NCI-H2196 treated with DMSO at 0.1 percent for 48 hours (cell line): ENCODE data around the gene GRID1.

Experiments used
- DNase-seq: peaks from one replicate; lab custom pipeline; 2025; ENCODE audit not compliant: unreplicated experiment; lab: John Stamatoyannopoulos, UW

The GRID1 gene

DNA sequence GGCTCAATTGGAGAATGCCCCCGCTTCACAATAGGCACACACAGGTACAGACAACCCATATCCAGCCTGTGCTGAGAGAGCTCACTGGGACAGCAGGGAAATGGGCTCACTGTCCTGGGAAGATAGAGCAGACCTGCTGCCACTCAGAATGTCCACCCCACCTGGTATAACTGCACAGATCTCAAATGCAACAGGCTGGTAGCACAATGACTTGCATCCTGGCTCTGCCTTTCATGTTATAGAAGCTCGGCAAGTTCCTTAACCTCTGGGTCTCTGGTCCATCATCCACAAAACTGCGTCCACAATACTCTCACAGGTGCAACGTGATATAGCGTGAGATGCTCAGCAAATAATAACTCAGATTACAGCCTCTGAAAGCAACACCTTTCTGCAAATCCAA lies 295.4 kb downstream of the GRID1 start:
- DNase-seq = no peak

DNA sequence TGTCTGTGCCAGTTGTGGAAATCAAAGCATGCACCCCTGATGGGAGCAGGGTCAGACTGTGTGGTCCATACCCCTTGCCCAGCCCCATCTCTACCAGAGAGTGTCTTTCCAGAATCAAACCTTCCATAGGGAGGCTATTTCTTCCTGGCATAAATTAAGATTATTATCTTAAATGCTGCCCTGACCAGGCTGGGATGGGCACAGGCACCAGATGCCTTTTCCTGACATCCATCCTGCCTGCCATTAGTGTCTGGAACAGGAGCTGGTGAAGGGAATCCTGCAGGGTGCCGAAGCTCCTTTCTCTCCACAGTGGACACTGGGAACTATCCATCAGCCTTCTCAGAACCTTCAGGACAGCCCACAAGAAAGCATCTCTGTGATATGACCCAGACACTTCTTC lies 296.3 kb downstream of the GRID1 start:
- no peak for DNase-seq

DNA sequence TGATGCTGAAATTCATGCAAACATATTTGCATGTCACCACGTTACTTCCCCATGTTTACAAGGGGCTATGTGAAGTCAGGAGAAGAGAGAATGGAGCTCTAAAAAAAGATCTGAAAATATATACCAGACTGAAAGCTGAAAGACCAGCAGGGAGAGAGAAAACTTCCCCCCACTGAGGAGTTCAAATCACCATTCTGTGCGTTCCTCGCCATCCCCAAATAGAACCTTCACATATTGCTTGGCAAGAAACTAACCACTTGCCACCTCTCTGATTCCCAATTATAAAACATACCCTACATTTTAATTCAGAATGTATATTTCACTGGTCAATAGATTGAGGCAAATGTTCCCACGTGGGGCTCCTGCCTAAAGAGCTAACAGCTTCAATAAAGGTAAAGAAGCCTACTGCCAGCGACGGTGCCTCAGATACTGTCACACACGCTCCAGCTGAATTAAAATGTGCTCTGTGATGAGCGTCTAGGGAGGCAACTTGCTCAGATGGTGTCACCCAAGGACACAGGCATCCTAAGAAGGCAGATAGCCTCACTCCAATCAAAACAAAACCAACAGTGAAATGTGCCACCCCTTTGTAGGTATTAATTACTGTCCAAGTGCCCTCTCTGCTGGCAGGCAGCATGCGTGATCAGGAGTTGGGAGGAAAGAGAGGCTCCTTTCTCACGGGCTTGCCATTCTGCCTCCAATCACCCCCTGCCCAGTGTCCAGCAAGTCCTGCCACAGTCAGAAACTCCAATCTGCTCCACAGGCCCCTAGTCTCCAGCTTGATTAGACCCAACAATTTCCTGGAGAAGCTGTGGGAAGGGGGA lies 298.2 kb downstream of the GRID1 start:
- no peak for DNase-seq

DNA sequence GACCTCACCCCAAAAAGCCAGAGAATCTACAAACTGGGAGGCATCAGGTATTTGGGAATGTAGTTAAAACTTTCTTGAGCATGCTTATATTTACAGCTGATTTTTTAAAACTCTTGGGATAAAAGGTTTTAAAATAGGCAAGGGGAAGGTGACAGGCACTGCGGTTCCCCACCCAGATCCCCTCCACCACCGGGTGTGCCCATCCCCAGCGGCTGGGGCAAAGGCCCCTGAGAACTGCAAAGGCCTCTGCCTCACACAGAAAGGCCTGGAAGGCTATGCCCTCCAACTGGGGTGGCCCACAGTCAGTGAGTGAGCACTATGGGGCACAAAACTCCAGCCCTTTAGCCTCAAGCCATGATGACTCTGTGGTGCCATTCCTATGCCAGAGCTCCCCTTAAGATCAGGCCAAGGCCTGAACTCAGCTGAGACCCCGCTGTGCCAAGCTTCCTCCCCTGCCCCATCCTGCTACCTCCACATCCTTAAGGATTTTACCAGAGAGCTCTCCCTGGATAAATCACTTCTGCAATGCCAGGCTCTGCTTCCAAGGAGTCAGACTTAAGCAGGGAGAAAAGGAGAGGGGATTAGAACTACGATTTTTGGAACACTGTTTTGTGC lies 299.1 kb downstream of the GRID1 start:
- no peak for DNase-seq

DNA sequence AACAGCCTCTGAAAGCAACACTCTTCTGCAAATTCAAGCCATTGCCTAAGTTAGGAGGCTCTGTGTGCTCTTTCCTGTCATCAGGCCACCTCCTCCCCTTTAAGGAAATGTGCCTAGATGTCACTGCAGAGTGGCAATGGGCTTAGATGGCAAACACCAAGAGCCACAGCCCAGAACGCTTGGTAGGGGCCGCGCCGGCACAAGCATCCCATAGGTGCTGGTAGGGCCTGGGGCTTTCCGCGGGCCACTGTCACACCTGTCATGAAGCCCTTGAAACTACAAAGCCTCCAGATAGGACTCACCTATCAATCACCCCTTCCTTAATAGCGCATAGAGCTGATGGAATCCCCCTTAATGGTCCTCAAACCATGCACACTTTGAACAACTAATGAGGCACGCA lies 299.9 kb downstream of the GRID1 start:
- no peak for DNase-seq

DNA sequence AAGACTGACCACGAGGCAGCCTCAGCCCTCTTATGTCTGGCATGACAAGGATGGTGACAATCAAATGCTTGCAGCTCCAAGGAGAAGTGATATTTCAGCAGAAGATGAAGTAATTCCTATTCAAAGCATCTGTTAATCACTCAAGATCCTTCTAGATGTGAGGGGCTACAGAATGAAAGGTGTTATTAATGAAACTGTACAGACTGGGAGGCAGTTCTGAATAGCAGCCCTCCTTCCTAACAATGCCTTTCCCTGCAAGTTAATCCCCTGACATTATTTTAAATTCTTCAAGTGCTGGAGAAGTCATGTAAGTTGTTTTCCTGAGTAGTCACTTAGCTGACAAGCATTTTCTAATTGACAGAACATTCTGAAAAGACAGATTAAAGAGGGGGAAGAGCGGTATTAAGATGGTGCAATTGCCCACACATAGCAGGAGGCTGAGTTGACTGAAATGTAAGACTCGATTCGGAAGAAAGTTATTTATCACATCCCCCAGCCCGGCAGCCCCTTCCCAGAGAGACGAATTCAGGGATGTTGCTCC lies 300.8 kb downstream of the GRID1 start:
- DNase-seq = no peak

DNA sequence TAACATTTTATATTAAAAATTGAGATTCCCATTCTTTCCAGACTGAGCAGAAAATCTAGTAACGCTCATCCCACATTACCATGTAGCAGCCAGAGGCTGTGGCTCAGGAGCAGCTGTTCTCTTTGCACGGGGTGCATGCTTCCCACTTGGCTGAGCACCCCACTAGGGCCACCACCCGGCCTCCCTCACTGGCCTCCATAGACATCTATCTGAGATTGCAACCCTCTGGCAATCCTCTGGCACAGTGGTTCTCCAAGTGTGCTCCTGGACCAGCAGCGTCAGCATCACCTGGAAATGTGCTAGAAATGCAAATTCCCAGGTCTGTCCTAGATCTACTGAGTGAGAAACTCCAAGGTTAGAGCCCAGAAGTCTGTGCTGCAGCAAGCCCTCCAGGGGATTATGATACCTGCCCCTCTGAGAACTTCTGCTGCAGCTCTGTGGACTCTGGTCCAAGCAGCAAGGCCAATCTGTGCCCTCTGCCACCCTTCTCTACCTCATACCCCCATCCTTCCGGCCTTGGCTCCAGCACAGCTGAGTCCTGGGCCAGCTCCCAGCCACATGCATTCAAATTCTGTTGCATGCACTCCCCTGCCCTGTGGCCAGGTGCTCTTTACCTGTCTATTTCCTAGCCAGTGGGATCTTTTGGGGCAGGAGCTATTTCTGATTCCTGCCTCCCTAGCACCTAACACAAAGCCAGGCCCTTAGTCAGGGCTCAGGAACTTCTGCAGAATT lies 301.5 kb downstream of the GRID1 start:
- DNase-seq = no peak

DNA sequence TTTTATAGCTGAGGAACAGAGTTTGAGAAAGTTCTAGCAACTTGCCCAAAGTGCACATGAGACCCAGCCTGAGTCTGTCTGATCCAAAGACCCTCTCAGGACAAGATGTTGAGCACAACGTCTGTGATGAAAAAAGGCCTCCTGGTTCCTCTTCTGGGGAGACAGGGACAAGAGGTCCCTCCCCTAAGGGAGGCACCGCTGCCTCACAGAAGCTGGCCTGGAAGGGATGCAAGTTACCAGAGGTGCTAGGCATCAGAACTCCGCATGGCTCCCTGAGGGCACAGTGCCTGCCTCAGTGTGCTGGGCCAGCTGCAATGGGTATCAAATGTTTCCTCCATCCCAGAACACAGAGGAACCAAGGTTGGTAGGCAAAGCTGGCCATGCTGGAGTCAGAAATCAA lies 302.4 kb downstream of the GRID1 start:
- DNase-seq = no peak

DNA sequence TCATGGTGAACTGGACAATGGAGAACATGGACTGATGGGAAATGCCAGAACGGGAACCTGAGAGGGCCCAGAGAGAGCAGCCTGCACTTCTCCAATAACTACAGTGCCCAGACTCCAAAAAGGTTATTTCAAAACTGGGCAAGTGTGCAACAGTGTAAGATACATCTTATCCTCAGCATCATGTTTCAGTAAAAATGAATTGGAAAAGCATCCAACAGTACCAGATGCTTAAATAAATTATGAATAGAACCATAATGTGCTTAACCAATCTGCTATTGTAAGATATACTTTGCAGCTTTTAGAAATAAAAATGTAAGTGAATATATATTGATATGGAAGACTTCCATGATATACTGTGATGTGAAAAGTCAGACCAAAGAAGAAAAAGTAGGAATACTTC lies 303.3 kb downstream of the GRID1 start:
- no peak for DNase-seq

DNA sequence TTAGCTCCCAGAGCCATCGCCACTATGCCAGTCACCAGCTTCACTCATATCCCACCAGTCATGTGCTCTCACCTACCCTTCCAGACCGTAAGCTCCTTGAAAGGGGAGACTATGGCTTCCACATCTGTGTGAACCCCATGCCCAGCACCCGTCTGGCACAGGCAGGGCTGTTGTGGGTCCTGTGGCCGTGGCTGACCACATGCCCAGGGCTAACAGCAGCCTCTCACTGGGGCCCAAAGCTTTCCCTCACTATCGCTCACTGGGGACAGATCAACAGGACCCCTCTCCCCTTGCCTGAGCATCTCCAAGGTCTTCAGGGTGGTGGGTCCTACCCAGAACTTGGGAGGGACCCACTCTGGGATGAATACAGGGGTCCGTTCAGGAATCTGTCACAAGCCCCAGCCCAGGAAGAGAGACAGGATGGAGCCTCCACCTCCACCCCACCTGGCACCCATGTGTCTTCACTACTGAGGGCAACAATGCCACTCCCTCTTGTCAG lies 303.9 kb downstream of the GRID1 start:
- no peak for DNase-seq

DNA sequence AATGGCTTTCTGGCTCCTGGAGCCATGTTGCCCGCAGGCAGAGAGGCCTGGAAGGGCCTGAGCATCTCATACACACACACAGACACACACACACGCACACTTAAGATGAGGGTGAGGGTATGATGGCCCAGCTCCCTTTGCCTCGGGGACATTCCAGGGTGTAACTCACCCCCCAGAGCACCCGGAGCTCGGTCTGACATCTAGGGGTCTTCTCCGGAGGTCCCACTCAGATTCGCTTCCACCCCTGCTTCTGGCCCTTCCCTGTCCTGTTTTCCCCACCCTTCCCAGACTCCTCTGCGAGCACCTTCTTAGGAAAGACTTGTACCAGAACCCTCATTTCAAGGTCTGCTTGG lies 304.4 kb downstream of the GRID1 start:
- DNase-seq = no peak

DNA sequence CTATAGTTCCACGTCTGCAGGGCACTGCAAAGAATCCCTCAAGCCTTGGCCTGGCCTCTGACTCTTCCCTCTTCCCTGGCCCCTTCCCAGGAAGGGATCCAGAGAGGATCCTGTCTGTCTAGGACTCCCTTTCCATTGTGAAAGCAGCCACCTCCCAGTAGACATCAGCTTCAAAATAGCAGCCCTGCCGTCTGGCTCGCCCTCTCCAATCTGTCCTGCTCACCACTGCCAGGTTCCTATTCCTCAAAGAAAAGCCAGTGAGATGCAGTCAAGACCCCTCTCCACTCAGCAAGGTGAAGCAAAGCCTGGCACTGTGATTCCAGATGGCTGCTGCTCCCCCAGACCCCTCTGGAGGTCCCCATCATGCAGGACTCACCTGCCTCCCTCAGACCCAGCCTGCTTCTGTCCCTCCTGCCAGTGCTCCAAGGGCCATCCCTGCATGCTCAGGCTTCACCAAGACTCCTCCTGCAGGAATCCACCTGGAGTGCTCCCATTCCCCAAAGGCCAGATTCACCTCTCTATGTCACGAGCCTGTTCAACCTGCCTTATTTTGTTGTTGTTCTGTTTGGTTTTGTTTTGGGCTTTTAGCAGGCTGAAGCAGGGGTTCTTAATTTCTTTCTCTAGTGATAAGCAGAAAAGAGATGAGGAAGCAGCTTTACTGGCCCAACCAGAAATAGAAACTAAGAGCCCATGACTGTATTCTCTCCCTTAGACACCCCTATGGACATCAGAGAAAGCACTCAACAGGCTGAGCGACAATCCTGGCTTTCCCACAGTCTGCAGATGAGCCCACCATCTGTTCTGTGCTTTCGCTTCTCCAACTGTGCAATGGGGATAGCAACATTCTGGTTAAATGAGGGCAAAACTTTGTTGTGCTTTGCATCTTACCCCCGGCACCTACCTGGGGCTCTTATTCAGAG lies 305.1 kb downstream of the GRID1 start:
- DNase-seq = no peak

DNA sequence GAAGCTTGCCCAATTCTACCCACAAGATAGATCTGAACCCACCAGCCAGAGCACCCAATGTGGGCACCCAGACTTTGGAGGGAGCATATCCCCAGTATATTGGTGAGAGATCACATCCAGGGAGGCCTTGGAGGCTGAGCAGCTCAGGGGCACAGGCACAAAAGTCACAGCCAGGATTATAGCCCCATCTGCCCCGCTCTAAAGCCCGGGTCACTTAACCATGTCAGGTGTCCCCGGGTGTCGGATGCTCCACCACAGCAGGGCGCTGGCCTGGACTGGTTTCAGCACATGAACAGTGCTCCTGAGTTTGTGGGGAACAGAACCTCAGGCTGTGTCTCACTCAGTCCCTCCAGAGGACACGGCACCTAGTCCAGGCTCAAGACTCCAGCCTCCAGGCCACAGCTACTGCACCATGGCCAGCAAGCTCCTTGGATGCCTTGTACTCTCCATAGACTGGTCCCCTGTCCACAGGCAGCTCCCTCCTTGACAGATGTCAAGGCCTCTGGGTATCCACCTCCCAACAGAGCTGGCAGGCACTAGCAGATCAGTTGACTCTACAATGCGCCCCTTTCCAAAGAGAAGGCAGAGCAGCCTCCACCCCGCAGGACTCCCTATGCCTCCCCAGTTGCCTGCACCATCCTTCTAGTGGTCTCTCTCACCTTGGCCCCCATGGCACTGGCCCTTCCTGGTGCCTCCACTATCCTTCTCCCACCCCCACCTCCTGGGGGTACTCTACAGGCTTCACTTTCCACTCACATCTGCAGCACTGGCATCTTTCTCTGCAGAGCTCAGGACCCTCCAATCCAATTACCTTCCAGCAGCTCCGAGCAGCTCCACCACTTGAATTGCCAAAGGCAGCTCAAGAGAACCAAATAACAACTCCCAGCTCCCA lies 306.0 kb downstream of the GRID1 start:
- DNase-seq = no peak

DNA sequence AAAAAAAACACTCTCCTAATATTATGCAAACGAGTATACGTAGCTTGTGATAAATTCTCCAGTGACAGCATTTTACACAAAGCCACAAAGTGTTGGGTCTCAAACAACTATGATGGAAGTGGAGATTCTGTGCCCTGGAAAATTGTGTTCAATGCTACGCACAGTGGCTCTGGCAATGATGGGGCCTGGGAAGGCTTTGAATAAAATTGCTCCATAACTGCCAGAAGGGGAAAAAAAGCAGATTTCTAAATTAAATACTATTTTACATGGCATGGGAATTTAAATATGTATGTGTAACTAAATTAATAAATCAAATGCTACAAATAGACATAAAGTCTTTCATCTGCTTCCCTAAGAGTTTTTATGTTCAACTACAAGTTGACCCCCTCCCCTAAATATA lies 306.7 kb downstream of the GRID1 start:
- no peak for DNase-seq

DNA sequence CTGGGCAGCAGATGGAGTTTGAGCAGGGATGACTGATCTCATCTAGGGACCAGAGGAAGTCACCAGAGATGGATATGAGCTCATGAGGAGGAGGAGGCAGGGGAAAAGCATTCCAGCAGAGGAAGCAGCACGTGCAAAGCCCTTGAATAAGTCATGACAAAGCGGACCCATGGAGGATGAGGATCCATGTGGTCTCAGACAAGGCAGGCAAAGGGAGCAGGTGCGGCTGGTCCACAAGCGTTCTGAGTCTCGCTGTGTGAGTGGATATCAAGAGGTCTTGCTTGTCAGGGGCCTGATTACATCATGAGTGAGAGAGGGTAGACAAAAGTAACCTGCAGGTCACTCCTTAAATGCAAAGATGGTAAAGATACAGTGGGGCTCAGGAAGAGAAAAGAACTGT lies 307.6 kb downstream of the GRID1 start:
- no peak for DNase-seq

DNA sequence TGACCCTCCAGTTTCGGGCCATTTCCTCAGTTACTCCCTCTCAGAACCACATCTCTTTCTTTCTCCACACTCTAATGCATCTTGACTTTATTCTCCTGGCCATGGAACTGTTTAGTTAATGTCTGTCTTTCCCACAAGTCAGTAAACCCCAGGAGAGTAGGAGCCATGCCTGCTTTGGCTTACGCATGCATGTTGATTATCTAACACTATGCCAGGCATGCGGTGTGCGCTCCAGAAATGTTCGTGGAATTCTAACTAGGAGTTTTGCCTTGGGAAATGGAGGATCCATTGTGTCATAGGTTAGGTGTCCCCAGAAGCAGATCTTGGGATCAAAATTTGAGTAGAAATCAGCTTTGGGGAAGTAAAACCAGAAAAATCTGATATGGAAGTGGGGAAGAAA lies 308.9 kb downstream of the GRID1 start:
- no peak for DNase-seq

DNA sequence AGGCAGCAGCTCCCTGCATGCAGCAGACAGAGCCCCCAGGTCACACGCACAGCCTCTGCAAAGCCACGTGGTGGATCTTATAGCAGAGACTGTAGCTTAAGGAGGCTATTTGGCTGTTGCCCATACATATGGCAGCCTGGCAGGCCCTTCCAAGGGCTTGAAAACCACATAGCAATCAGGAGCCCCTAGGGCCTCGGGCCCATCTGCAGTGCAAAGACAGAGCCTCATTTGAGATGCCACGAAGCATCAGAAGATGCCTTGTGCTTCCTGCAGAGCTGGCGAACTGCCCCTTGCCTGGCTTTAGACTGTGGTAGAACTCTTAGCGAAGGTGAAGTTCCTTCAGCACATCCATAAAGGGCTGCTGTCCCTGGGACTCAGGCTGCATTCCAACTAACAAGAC lies 309.9 kb downstream of the GRID1 start:
- DNase-seq = no peak

DNA sequence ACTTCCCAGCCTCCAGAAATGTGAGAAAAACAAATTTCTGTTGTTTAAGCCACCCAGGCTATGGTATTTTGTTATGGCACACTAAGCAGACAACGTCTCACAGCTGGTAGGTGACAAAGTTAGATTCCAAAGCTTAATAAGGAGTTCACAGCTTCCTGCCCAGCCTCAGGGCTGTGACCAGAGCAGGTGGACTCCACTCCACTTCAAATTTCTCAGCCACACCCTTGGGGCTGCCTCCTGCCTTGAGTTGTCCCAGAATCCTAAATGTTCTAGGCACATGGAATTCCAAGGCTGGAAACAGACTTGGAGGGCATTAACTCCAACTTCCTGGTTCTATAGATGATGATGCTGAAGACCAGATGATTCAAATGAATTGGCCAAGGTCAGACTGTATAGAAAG lies 310.7 kb downstream of the GRID1 start:
- no peak for DNase-seq

DNA sequence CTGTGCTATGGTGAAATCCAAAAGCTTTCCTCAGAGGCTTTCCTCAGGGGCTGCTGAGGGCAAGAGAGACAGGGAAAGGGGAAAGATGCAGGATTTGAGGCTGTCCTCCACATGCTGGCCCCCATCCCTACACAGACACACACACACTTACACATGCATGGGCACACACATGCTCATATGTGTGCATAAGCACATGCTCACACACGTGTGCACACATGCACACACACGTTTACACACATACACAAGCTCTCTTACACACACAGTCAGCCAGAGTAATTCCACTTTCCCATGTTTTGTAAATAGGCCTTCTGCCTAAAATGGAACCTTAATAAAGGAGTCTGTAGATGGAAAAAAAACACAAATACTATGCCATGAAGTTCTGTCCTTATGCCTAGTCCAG lies 312.9 kb downstream of the GRID1 start:
- no peak for DNase-seq

DNA sequence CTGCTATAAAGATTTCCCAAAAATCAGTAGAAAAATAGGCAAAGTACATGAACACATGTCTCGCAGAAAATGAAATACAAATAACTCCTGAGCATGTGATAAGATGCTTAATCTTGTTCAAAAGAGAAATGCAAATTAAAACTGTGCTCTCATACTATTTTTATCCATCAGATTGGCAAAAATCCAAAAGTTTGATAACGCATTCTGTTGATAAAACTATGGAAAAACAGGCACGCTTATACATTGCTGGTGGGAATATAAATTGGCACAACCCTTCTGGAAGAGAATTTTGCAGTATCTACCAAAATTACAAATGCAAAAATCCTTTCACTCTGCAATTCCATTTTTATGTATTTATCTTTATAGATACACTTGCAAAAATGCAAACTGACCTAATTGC lies 315.0 kb downstream of the GRID1 start:
- DNase-seq = no peak
